Measurements from ENCODE around the gene C5orf63.
"Not testable (repeated sequence)": the region's sequence is repeated elsewhere in the genome, so short reads cannot be mapped to it uniquely, and the experiment has no call there.

The C5orf63 gene

GRCh38 chr5:127061956-127062355 lies 11.3 kb downstream of the C5orf63 start:
- H3K27ac ChIP-seq, result no peak overlapping the region
- intact Hi-C loops (cut with DNase I; ENCODE audit: low total_unique reads), result no loop called here

GRCh38 chr5:127061537-127061936 lies 11.8 kb downstream of the C5orf63 start:
- no peaks in the 10 kb centered on the region for H3K4me1 ChIP-seq
- no peak overlapping the region for H3K27ac ChIP-seq
- no peaks in the 10 kb centered on the region for H3K36me3 ChIP-seq
- DNase-seq, result no peak
- intact Hi-C loops (cut with DNase I; ENCODE audit: low total_unique reads), result no loop called here
- H3K9me3 ChIP-seq, result no peaks in the 10 kb centered on the region
- H3K27me3 ChIP-seq, result no peaks in the 10 kb centered on the region
- TF ChIP-seq CTCF (IDR thresholded peaks at IDR 0.05), result no peak
- no peak overlapping the region for H3K4me3 ChIP-seq

More at GRCh38 chr5:127061956-127062355, 11.3 kb downstream of the C5orf63 start:
- TF ChIP-seq CTCF (IDR thresholded peaks at IDR 0.05), result no peak
- Histone ChIP-seq H3K4me1 (no peaks in the 10 kb centered on the region), H3K36me3 (no peaks in the 10 kb centered on the region), H3K27me3 (no peaks in the 10 kb centered on the region), H3K4me3 (no peak overlapping the region), H3K9me3 (no peaks in the 10 kb centered on the region)
- no peak for DNase-seq

GRCh38 chr5:127060470-127060985 lies 12.8 kb downstream of the C5orf63 start:
- Histone ChIP-seq H3K27ac (no peak overlapping the region), H3K4me3 (no peak overlapping the region), H3K4me1 (no peaks in the 10 kb centered on the region), H3K9me3 (no peaks in the 10 kb centered on the region), H3K36me3 (no peaks in the 10 kb centered on the region), H3K27me3 (no peaks in the 10 kb centered on the region)
- no peak for TF ChIP-seq CTCF (IDR thresholded peaks at IDR 0.05)
- no peak for DNase-seq
- intact Hi-C loops (cut with DNase I; ENCODE audit: low total_unique reads), result no loop called here

GRCh38 chr5:127056896-127057295 lies 16.4 kb downstream of the C5orf63 start:
- intact Hi-C loops (cut with DNase I; ENCODE audit: low total_unique reads), result no loop called here
- no peaks in the 10 kb centered on the region for H3K36me3 ChIP-seq

GRCh38 chr5:127055880-127056653 lies 17.2 kb downstream of the C5orf63 start:
- intact Hi-C loops (cut with DNase I; ENCODE audit: low total_unique reads), result no loop called here
- Histone ChIP-seq H3K4me1 (no peaks in the 10 kb centered on the region), H3K27ac (no peak overlapping the region), H3K36me3 (no peaks in the 10 kb centered on the region), H3K4me3 (no peak overlapping the region), H3K9me3 (no peaks in the 10 kb centered on the region), H3K27me3 (no peaks in the 10 kb centered on the region)
- TF ChIP-seq CTCF (IDR thresholded peaks at IDR 0.05), result no peak
- no peak for DNase-seq

More at GRCh38 chr5:127056896-127057295, 16.4 kb downstream of the C5orf63 start:
- no peaks in the 10 kb centered on the region for H3K4me1 ChIP-seq
- no peak overlapping the region for H3K4me3 ChIP-seq
- H3K27me3 ChIP-seq, result no peaks in the 10 kb centered on the region
- DNase-seq, result no peak
- H3K27ac ChIP-seq, result no peak overlapping the region
- TF ChIP-seq CTCF (IDR thresholded peaks at IDR 0.05), result no peak
- no peaks in the 10 kb centered on the region for H3K9me3 ChIP-seq

GRCh38 chr5:127053551-127053950 lies 19.8 kb downstream of the C5orf63 start:
- H3K27me3 ChIP-seq; DNase-seq; H3K36me3 ChIP-seq; H3K9me3 ChIP-seq; H3K4me1 ChIP-seq; H3K27ac ChIP-seq; intact Hi-C loops (cut with DNase I; ENCODE audit: low total_unique reads); H3K4me3 ChIP-seq: not testable (repeated sequence)
